Stomach (tissue), 9 donors: ENCODE measurements around the gene DACH1. TPM values are rescaled to one million over a fixed set of nuclear protein-coding genes. Genes with fewer than 3 reads are reported as not detected.

Experiments used
- DNase-seq, 2 donors: peaks; one replicate each; pipeline versions ENCODE4 v3.0.0 to v3.0.0-alpha.2; 2013 to 2019
- H3K27ac ChIP-seq, 5 donors: fragments of 200-600 bp in 4 of 5; sonication (generic) in 4 of 5; one replicate each; pipeline ENCODE4 v1.5.1; 2013 to 2019; ENCODE audit warnings: mild to moderate bottlenecking in 1 of 5, moderate library complexity in 1 of 5
- H3K27me3 ChIP-seq, 3 donors: fragments of 200-600 bp; sonication (generic); one replicate each; pipeline ENCODE4 v1.5.1; 2017 to 2019; ENCODE audit warnings: mixed run types in 1 of 3
- H3K36me3 ChIP-seq, 4 donors: fragments of 200-600 bp; sonication (generic); 1 replicate in 3 of 4; 2 replicates in 1 of 4; pipeline ENCODE4 v1.5.1; 2016 to 2019
- H3K4me1 ChIP-seq, 4 donors: fragments of 200-600 bp; sonication (generic); one replicate each; pipeline ENCODE4 v1.5.1; 2016 to 2019
- H3K4me3 ChIP-seq, 4 donors: fragments of 200-600 bp; sonication (generic) in 3 of 4; one replicate each; pipeline ENCODE4 v1.5.1; 2016 to 2019; ENCODE audit warnings: mild to moderate bottlenecking in 1 of 4
- H3K9me3 ChIP-seq, 4 donors: fragments of 200-600 bp; sonication (generic); one replicate each; pipeline ENCODE4 v1.5.1; 2016 to 2019
- CTCF ChIP-seq, 7 experiments: fragments of 450-650 bp in 4 of 7; fragments of 200-600 bp in 3 of 7; sonication (generic) in 3 of 7; IDR thresholded peaks; one replicate each; pipeline ENCODE4 v1.5.1; 2016 to 2019; ENCODE audit warnings: antibody characterized with exemption in 7 of 7, control low read depth in 2 of 7, mild to moderate bottlenecking in 1 of 7
- EP300 ChIP-seq: sonication (generic); formaldehyde crosslinking; IDR thresholded peaks from one replicate; pipeline ENCODE4 v1.6.1; 2017; ENCODE audit warnings: antibody characterized with exemption
- POLR2A ChIP-seq, 4 donors: fragments of 450-650 bp; IDR thresholded peaks; one replicate each; pipeline ENCODE4 v1.6.1; 2016; ENCODE audit warnings: antibody characterized with exemption in 4 of 4, control low read depth in 2 of 4, mild to moderate bottlenecking in 1 of 4, moderate library complexity in 1 of 4
- POLR2AphosphoS5 ChIP-seq, 3 donors: sonication (generic); formaldehyde crosslinking; IDR thresholded peaks; one replicate each; pipeline ENCODE4 v1.6.1; 2016; ENCODE audit warnings: antibody characterized with exemption in 3 of 3
- WGBS, 5 donors: extraction: QIAGEN DNeasy Blood & Tissue Kit in 3 of 5; methylation state at CpG; one replicate each; pipeline versions ENCODE4 v1.1.5 to v1.1.7; 2013 to 2018; 5-methylcytosine and 5-hydroxymethylcytosine counted together
- intact Hi-C: fragments of 100-400 bp; cut with DNase I; formaldehyde crosslinking; loops from one replicate; pipeline ENCODE4 v1.15.1; 2023; ENCODE audit warnings: low total_unique reads
- polyA plus RNA-seq, 3 donors: library from polyadenylated mRNA; stranded (reverse); fragments of 200-250 nt; gene quantifications; one replicate each; pipeline ENCODE4 v1.2.3, GENCODE V29; 2013
- total RNA-seq, 5 donors: library from RNA; depleted of rRNA; stranded (reverse); fragments of >200 nt; gene quantifications; one replicate each; pipeline versions ENCODE4 v1.1.0 to v1.2.3, GENCODE V29; 2014 to 2016
- donor health status: healthy with polysubstance abuse.
- donor health status: Bipolar disorder and iron deficiency.
- donor health status: healthy.

Gene DACH1
- total and polyA plus RNA-seq, 8 donors, result 0.28 to 9.4 (median 2.9) TPM; not detected in 1

- H3K4me3 ChIP-seq, result no peak overlapping the region
- 86 to 96% (median 92%) methylated on average over 7 of the region's 7 CpGs for WGBS, 5 donors
- no peak for DNase-seq
Observed at GRCh38 chr13:71634182-71634581, 232.8 kb downstream of the DACH1 start.

GRCh38 chr13:71632721-71633120 is 234.3 kb downstream of the DACH1 start:
- Histone ChIP-seq H3K27ac (no peak overlapping the region), H3K36me3 (no peaks in the 10 kb centered on the region), H3K4me3 (no peak overlapping the region), H3K27me3 (no peaks in the 10 kb centered on the region), H3K4me1 (peaks cover 0 to 4% (median 0%) of the 10 kb centered on the region in 4 donors), H3K9me3 (no peaks in the 10 kb centered on the region)
- DNase-seq, result no peak
- TF ChIP-seq EP300 (no peak), POLR2A (IDR thresholded peaks at IDR 0.05) (no peak), POLR2AphosphoS5 (IDR thresholded peaks at IDR 0.05) (no peak), CTCF (IDR thresholded peaks at IDR 0.05) (no peak)
- intact Hi-C loops, result no loop called here
- 84 to 97% (median 94%) methylated on average over 1 of the region's 1 CpG for WGBS, 5 donors

More at GRCh38 chr13:71634182-71634581, 232.8 kb downstream of the DACH1 start:
- H3K9me3 ChIP-seq, result no peaks in the 10 kb centered on the region
- H3K4me1 ChIP-seq, result peaks cover 0 to 4% (median 0%) of the 10 kb centered on the region in 4 donors
- H3K27me3 ChIP-seq, result no peaks in the 10 kb centered on the region
- H3K27ac ChIP-seq, result no peak overlapping the region
- H3K36me3 ChIP-seq, result no peaks in the 10 kb centered on the region
- TF ChIP-seq POLR2AphosphoS5 (IDR thresholded peaks at IDR 0.05), result no peak
- TF ChIP-seq EP300, result no peak
- no peak for TF ChIP-seq CTCF (IDR thresholded peaks at IDR 0.05)
- no peak for TF ChIP-seq POLR2A (IDR thresholded peaks at IDR 0.05)
- intact Hi-C loops, result no loop called here

DNA sequence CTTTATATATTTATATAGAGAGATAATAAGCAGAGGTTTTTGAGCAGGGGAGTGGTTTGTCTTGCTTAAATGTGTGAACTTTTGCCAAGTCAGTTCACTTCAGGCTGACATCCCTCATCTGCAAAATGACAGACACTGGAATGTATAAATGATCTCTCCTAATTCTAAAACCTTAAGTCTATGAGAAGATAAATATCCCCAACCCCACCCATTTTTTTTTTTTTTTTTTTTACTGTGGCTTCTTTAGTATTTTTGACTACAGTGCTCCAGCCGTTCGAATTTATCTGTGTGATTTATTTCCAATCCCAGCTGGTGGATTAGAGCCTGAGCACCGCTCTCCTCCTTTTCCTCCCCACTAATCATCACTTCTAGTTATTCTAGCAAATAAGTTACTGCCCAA is 234.8 kb downstream of the DACH1 start:
- no peak for DNase-seq
- Histone ChIP-seq H3K36me3 (no peaks in the 10 kb centered on the region), H3K4me3 (no peak overlapping the region), H3K27ac (no peak overlapping the region), H3K27me3 (no peaks in the 10 kb centered on the region), H3K4me1 (peaks cover 0 to 4% (median 0%) of the 10 kb centered on the region in 4 donors), H3K9me3 (no peaks in the 10 kb centered on the region)
- 52 to 76% (median 71%) methylated on average over 3 of the region's 3 CpGs for WGBS, 5 donors
- intact Hi-C loops, result no loop called here
- TF ChIP-seq CTCF (IDR thresholded peaks at IDR 0.05) (no peak), POLR2AphosphoS5 (IDR thresholded peaks at IDR 0.05) (no peak), EP300 (no peak), POLR2A (IDR thresholded peaks at IDR 0.05) (no peak)

DNA sequence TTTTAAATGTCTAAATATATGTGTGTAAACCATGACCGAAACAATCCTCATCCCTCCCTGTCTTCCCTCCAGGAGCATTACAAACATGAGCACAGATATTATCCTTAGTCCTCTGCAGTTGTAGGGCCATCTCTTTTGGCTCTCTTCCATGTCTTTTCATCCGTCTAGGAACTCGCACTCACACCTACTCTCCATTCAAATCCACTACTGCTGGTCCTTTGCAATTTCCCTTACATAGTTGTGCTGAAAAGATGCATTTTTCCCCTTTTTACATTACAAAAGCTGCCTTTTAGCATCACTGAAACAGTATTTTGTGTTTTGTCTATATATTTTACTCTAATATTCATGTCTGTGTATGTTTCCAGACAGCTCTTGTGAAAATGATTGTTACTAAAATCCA is 237.8 kb downstream of the DACH1 start:
- TF ChIP-seq EP300, result no peak
- TF ChIP-seq POLR2A (IDR thresholded peaks at IDR 0.05), result no peak
- TF ChIP-seq POLR2AphosphoS5 (IDR thresholded peaks at IDR 0.05), result no peak
- no peak for TF ChIP-seq CTCF (IDR thresholded peaks at IDR 0.05)
- Histone ChIP-seq H3K4me1 (peaks cover 0 to 9% (median 0%) of the 10 kb centered on the region in 4 donors), H3K4me3 (no peak overlapping the region), H3K36me3 (no peaks in the 10 kb centered on the region), H3K27ac (no peak overlapping the region), H3K27me3 (no peaks in the 10 kb centered on the region), H3K9me3 (no peaks in the 10 kb centered on the region)
- 81 to 92% (median 89%) methylated on average over 3 of the region's 3 CpGs for WGBS, 5 donors
- intact Hi-C loops, result no loop called here
- no peak for DNase-seq
